HL-60/S4 (cell line): Measurements from ENCODE around the gene GRIK4.

Experiments used
- in situ Hi-C: fragments of 300-500 bp; cut with MboI; formaldehyde crosslinking; loops from 2 replicates; pipeline ENCODE4 v1.14.3; 2022; ENCODE audit warnings: low sequenced_read_pairs

GRIK4 gene

GRCh38 chr11:120505801-120506425, 5.6 kb upstream of the GRIK4 start:
- in situ Hi-C loops, result loop anchor here (25.0 kb wide), 2 partner anchors 456 to 681 kb away; no protein-coding TSS in a partner anchor

GRCh38 chr11:120509346-120510053, 2.0 kb upstream of the GRIK4 start:
- in situ Hi-C loops, result loop anchor here (25.0 kb wide), 2 partner anchors 453 to 678 kb away; no protein-coding TSS in a partner anchor

GRCh38 chr11:120510406-120511115, 987 bp upstream of the GRIK4 start:
- in situ Hi-C loops, result loop anchor here (25.0 kb wide), 2 partner anchors 452 to 677 kb away; no protein-coding TSS in a partner anchor

- in situ Hi-C loops, result loop anchor here (25.0 kb wide), 2 partner anchors 450 to 675 kb away; no protein-coding TSS in a partner anchor
These were observed 531 bp downstream of the GRIK4 start for GRCh38 chr11:120511820-120512738.

- in situ Hi-C loops, result loop anchor here (25.0 kb wide), 2 partner anchors 449 to 674 kb away; no protein-coding TSS in a partner anchor
These were observed 1.3 kb downstream of the GRIK4 start for GRCh38 chr11:120512739-120513435.

- in situ Hi-C loops, result loop anchor here (25.0 kb wide), 2 partner anchors 449 to 674 kb away; no protein-coding TSS in a partner anchor
These were observed 2.1 kb downstream of the GRIK4 start for GRCh38 chr11:120513436-120514315.

- in situ Hi-C loops, result loop anchor here (25.0 kb wide), 2 partner anchors 448 to 673 kb away; no protein-coding TSS in a partner anchor
These were observed 3.1 kb downstream of the GRIK4 start for GRCh38 chr11:120514541-120515121.

GRCh38 chr11:120515186-120515723, 3.7 kb downstream of the GRIK4 start:
- in situ Hi-C loops, result loop anchor here (25.0 kb wide), 2 partner anchors 447 to 672 kb away; no protein-coding TSS in a partner anchor

- in situ Hi-C loops, result loop anchor here (25.0 kb wide), 2 partner anchors 446 to 671 kb away; no protein-coding TSS in a partner anchor
These were observed 5.2 kb downstream of the GRIK4 start for GRCh38 chr11:120516461-120517389.

- in situ Hi-C loops, result loop anchor here (25.0 kb wide), 2 partner anchors 445 to 670 kb away; no protein-coding TSS in a partner anchor
These were observed 5.8 kb downstream of the GRIK4 start for GRCh38 chr11:120517390-120517761.

GRCh38 chr11:120517801-120518291, 6.3 kb downstream of the GRIK4 start:
- in situ Hi-C loops, result loop anchor here (25.0 kb wide), 2 partner anchors 444 to 669 kb away; no protein-coding TSS in a partner anchor

GRCh38 chr11:120518356-120518755, 6.8 kb downstream of the GRIK4 start:
- in situ Hi-C loops, result loop anchor here (25.0 kb wide), 2 partner anchors 444 to 669 kb away; no protein-coding TSS in a partner anchor

GRCh38 chr11:120519474-120519873, 7.9 kb downstream of the GRIK4 start:
- in situ Hi-C loops, result loop anchor here (25.0 kb wide), 2 partner anchors 443 to 668 kb away; no protein-coding TSS in a partner anchor

GRCh38 chr11:120520091-120520822, 8.7 kb downstream of the GRIK4 start:
- in situ Hi-C loops, result loop anchor here (25.0 kb wide), 2 partner anchors 442 to 667 kb away; no protein-coding TSS in a partner anchor

- in situ Hi-C loops, result loop anchor here (25.0 kb wide), 2 partner anchors 441 to 666 kb away; no protein-coding TSS in a partner anchor
These were observed 9.6 kb downstream of the GRIK4 start for GRCh38 chr11:120521176-120521575.
